Stimulated activated CD8-positive, alpha-beta memory T cell treated with anti-CD3 and anti-CD28 coated beads, Interleukin-4, amount 100 ng/mL, for 48 hours (primary cell): ENCODE measurements around the gene RAN.
"Not testable (repeated sequence)": the region's sequence is repeated elsewhere in the genome, so short reads cannot be mapped to it uniquely, and the experiment has no call there.

Source experiments
- DNase-seq: peaks from one replicate; pipeline ENCODE4 v3.0.0-alpha.2; 2020

RAN gene

DNA sequence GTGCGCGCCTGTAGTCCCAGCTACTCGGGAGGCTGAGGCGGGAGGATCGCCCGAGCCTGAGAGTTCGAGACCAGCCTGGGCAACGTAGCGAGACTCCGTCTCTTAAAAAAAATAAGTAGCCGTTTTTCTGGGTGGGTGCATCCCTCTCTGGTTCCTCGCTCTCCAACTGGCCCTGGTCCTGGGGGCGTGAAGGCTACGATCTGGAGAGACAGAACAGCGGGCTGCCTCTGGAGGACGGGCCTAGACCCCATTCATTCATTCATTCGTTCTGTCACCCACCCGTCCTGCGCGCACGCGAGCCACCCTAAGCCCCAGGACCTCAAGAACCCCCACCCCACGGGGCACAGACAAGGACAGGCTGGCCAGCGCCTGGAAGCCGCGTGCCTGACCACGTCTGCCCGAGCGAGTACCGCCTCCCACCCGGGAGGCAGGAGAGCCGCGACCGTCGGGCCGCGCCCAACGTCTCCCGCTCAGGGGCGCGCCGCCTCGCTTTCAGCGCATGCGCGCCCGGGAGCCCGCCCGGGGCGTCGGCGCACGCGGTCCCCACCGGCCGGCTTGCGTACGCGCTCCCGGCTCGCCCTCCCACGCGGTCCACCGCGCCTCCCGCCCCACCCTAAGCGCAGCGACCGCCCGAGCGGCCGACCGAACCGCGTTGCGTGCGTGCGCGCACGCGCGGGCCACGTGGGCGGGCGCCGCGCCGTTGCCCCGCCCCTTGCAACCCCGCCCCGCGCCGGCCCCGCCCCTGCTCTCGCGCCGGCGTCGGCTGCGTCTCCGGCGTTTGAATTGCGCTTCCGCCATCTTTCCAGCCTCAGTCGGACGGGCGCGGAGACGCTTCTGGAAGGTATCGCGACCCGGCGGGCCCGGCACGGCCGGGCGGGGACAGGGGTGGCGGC lies at the start of gene RAN:
TSS of gene RAN (plus strand) at position 781 of the 893 bp plus-strand sequence. CDS start 528 bp downstream, outside the sequence.
- peak; percentile 91 for DNase-seq

- peak; percentile 19 for DNase-seq
Measured at GRCh38 chr12:130825771-130826150, 46.1 kb upstream of the RAN start.

DNA sequence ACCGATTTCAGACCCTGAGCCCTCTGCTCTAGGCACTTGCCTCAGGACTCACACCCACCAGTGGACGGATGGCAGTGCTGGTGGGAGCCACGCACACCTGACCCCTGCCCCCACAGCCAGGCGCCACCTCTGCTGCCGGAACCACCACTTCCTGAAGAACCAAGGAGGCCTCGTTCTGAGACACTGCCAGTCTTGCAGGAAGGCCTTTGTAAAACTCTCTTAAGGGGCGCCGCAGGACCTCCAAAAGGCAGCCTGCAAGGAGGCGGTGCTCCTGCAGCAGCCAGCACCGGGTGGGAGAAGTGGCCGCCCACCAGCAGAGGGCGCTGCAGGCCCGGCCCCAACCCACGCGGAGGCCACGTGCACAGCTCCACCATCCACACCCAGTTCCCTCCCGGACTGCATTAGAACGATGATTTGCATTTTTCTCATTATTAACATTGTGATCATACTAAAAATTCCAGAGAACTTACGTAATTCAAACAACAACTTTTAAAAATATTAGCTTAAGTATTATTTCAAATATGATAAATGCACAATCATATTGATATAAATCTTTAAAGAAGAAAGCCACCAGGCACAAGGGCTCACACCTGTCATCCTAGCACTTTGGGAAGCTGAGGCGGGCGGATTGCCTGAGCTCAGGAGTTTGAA lies 45.6 kb upstream of the RAN start:
- DNase-seq: peak; percentile 87

DNA sequence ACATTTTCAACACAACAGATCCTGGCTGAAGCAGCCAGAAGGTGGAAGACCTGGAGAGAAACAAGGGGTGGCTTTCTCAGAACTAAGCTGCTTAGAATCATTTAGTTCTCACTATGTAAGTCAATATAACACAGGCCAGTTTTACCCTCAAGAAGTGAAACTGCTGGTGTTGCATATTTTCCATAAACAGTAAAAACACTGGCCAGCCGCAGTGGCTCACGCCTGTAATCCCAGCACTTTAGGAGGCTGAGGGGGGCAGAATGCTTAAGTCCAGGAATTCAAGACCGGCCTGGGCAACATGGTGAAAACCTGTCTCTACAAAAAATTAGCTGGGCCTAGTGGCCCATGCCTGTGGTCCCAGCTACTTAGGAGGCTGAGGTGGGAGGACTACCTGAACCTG lies 44.4 kb upstream of the RAN start:
- DNase-seq: peak; percentile 23

DNA sequence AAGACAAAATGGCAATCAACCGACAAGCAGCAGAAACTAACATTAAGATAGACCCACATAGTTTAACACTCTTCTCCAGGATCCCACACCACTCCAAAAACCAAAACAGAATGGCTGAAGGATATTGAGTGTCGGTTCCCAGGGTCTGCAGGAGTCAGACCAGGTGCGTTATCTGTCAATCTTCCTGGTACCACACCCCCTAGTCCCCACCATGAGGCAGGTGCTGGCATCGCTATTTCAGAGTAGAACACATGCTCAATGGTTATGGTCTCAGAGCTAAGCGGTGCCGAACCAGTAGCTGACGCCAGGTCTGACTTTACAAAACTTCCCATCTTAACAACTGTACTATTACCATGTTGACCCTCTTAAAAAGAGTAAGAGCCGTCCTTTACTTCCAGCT lies 43.0 kb upstream of the RAN start:
- peak; percentile 9 for DNase-seq

DNA sequence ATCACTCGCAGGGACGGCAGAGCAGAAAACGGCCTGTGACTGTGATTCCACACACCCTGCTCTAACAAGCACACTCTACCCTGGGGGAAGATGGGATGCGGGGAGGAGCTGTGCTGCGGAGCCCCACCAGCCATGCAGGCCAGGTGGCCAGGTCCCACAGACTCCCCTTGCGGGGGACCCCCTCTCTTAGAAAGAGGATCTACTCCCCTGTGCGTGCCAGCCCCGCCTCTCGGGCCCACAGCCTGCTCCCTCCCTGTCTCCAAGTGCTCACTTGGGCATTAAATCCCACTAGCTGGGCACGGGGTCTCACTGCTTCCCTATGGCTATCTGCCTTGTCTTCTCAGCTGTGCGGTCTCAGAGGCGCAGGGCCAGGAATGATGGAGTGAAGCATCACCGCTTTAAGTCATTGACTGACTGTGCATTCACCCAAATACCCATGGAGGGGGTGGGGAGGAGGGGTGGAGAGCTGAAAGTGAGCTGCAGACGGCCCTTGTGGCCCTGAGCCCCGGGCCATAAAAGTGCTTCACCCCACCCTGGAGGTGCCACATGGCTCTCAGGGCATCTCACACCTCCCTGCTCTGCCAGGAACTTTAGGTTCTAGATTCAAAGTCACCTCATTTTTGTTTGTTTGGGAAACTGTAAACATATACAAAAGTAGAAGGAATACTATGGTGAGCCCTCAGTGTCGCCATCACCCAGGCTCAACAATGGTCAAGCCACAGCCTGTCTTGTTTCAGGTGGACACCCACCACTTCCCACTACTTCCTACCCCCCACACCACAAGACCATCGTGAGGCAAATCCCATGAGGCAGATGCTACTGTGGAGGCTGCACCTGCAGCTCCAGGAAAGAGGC lies 42.2 kb upstream of the RAN start:
- DNase-seq: peak; percentile 17

DNA sequence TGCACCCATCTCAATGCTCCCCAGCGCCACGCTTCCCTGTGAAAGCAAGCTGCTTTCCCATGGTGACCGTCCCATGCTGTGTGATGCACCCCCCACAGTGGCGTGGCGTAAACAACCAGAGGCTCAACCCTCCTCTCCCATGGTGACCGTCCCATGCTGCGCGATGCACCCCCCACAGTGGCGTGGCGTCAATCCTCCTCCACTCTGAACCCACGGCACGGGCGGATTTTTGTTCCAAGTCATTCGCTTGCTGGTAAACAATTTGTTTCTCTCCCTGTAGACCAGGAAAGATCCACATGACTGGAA lies 41.7 kb upstream of the RAN start:
- peak; percentile 8 for DNase-seq

- DNase-seq: peak; percentile 3
Measured at GRCh38 chr12:130831246-130831645, 40.6 kb upstream of the RAN start.

- peak; percentile 10 for DNase-seq
Measured at GRCh38 chr12:130831876-130832405, 39.9 kb upstream of the RAN start.

DNA sequence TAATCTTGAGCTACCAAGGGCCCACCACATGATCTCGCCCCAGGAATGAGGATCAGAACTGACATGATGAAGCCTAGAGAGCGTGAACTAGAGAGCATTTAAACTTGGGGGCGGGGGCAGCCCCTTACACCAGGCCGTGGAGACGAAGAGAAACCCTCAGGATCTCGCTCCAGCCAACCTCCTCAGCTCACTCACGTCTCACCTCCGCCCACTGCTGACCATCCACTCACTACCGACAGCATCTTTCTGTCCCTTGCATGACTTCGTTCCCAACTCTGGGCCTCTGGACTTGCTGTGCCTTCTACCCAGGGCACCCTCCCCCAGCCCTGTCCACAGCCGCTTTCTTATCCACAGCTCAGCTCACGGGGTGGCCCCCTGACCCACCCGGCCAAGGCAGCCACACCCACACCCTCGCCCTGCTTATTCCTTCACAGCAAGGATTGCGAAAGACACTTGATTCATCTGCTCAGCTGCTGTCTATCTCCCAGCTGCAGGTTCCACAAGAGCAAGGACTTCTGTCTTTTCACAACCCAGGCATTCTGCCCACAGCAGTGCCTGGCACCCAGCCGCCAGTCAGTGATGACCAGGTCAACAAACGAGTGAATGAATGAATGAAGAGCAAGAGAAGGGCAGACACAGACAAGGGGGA lies 39.2 kb upstream of the RAN start:
- peak; percentile 26 for DNase-seq

DNA sequence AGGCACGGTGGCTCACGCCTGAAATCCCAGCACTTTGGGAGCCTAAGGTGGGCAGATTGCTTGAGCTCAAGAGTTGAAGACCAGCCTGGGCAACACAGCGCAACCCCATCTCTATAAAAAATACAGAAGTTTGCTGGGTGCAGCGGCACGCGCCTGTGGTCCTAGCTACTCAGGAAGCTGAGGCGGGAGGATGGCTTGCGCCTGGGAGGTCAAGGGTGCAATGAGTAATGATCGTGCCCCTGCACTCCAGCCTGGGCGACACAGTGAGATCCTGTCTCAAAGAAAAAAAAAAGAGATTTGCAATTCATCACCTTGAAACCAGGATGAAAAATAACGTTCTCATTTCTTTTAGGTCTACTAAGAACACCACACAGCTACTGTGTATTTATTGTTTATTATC lies 36.9 kb upstream of the RAN start:
- peak; percentile 8 for DNase-seq

DNA sequence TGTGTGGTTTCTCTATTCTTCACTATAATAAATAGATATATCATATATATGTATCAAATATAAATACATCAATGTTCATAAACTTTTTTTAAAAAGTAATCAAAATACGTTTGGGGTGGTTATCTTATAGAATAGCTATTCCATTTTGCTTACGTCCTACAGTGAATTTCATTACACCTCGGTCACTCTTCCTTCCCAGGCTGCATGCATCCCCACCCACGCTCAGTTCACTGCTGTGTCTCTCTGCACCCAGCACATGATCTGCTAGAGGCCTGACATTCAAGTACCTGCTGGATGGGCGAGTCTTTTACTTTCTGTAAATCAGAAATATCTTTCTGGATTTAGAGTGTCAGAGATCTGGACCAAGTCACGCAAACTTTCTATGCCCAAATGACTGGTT lies 36.4 kb upstream of the RAN start:
- peak; percentile 5 for DNase-seq

DNA sequence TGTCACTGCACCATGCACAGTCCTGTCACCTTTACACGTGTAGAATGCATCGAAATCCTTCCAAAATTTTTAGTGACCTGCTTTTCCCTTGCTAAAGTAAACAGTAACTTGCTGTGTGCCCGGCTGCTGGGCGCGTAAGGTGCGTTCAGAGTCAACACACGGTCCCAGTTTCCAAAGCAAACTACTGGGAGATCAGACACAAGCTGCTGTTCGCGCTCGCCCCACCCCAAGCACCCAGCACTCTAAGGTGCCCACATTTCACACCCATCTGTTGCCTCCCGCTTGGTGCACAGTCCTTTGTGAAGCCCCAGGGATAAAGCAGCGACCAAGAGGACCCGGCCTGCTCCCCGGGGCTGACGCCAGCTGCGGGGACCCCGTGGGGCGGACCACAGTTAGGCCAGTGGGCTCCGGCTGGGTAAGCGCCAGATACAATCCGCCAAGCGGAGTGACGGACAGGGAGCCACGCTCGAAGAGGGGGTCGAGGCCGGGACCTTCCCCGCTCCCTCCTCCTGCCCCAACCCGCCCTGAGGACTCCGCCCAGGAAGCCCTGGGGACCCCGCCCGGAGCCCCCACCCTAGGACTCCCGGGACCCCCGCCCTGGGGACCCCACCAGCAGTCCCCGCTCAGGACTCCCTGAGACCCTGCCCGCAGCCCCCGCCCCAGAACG lies 33.4 kb upstream of the RAN start:
- peak; percentile 41 for DNase-seq

- peak; percentile 90 for DNase-seq
Measured at GRCh38 chr12:130838951-130839769, 32.7 kb upstream of the RAN start, which contains the start of gene STX2. Gene STX2 (minus strand): TSS chr12:130839250. CDS start chr12:130839099, 151 bp downstream.

DNA sequence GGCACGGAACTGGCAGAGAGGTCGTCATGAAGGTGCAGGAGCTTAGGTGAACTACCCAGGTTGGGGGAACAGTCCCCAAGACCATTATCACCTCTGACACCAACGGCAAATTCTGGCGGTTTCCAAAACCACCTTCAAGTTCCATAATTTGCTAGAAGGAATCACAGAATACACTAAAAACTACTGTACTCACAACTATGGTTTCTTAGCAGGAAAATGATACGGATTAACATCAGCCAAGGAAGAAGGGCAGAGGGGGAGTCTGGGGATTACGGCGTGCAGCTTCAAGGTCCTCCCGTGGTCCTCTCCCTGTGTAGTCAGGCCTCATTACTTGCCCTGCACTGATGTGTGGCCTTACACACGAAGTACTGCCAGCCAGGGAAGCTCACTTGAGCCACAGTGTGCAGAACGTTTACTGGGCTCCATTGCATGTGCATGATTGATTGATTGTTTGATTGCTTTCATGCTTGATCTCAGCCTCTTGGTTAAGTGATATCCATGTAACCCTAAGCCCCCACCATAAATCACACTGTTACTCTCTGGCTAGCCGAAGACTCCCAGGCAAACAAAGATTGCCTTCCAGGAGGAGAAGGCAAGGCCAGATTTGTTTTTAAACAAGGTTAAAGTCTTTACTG lies 32.0 kb upstream of the RAN start:
- DNase-seq: no peak

GRCh38 chr12:130846369-130846768 lies 25.5 kb upstream of the RAN start:
- DNase-seq: no peak

DNA sequence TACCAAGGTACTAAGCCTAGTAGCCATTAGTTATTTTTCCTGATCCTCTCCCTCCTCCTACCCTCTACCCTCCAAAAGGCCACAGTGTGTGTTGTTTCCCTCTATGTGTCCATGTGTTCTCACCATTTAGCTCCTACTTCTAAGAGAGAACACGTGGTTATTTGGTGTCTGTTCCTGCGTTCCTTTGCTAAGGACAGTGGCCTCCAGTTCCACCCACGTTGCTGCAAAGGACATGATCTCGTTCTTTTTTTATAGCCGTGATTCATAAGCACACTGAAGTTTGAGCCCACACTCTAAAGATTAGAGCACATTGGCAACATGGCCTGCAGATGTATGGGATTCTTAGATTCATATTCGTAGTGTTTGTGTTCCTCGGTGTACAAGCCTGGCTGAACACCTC lies 24.8 kb upstream of the RAN start:
- no peak for DNase-seq

GRCh38 chr12:130848105-130848504 lies 23.8 kb upstream of the RAN start:
- DNase-seq: not testable (repeated sequence)

DNA sequence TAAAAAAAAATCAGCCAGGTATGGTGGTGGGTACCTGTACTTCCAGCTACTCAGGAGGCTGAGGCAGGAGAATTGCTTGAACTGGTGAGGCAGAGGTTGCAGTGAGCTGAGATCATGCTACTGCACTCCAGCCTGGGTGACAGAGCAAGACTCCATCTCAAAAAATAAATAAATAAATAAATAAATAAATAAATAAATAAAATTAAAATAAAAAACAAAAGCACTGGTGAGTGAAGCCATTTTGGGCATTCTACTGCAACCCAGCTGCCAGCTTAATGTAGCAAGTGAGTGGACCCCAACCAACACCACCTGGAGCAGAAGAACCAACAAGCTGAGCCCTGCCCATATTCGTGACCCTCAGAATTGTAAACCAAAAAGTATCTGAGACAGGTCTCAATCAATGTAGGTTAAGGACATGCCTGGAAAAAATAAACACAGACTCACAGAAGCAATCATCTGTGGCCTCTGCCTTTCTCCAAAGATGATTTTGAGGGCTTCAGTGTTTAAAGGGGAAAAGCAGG lies 23.0 kb upstream of the RAN start:
- DNase-seq: not testable (repeated sequence)
